Suprapubic skin (tissue), 4 donors: ENCODE results near the gene NAPB.

ENCODE experiments used
- CTCF ChIP-seq, 2 donors: fragments of 200-600 bp in 1 of 2; fragments of 450-650 bp in 1 of 2; sonication (generic) in 1 of 2; IDR thresholded peaks; one replicate each; pipeline ENCODE4 v1.5.1; 2016 to 2019; ENCODE audit warnings: antibody characterized with exemption in 2 of 2, mild to moderate bottlenecking in 1 of 2, moderate library complexity in 1 of 2
- POLR2A ChIP-seq, 2 donors: fragments of 450-650 bp; IDR thresholded peaks; one replicate each; pipeline ENCODE4 v1.6.1; 2017; ENCODE audit warnings: antibody characterized with exemption in 2 of 2, mild to moderate bottlenecking in 2 of 2, moderate library complexity in 2 of 2
- POLR2AphosphoS5 ChIP-seq, 3 donors: sonication (generic); formaldehyde crosslinking; IDR thresholded peaks; one replicate each; pipeline ENCODE4 v1.6.1; 2017; ENCODE audit warnings: antibody characterized with exemption in 3 of 3

GRCh38 chr20:23370873-23371272 lies 50.4 kb downstream of the NAPB start:
- no peak for TF ChIP-seq POLR2AphosphoS5 (IDR thresholded peaks at IDR 0.05)
- TF ChIP-seq CTCF (IDR thresholded peaks at IDR 0.05) = no peak
- TF ChIP-seq POLR2A (IDR thresholded peaks at IDR 0.05) = no peak
